Measurements from ENCODE around the gene CYBA. TPM values are rescaled to one million over a fixed set of nuclear protein-coding genes. Genes with fewer than 3 reads are reported as not detected.

CYBA gene
- total and polyA plus RNA-seq, 9 of the 15 experiments (the other 6 are each of a cell fraction or from before 2014, with no cell fraction given), result 0.34 to 683 (median 93.0) TPM

GRCh38 chr16:88613293-88613692 is 37.6 kb downstream of the CYBA start (continued):
- TF ChIP-seq E4F1 (CRISPR knock-in tag; IDR thresholded peaks at IDR 0.05; ENCODE audit: borderline replicate concordance), result no peak
- TF ChIP-seq SMC3 (conservative IDR thresholded peaks at IDR 0.05; ENCODE audit: insufficient read depth, low read depth, low read length), result 0 out of 2 replicates have a peak, but pooled peaks have one; percentile 13
- TF ChIP-seq ZNF232 (CRISPR knock-in tag; IDR thresholded peaks at IDR 0.05), result no peak
- no peak for TF ChIP-seq ZNF583 (CRISPR knock-in tag; IDR thresholded peaks at IDR 0.05)
- TF ChIP-seq RAD51 (IDR thresholded peaks at IDR 0.05; ENCODE audit: borderline replicate concordance, low read depth), result no peak
- no peak for TF ChIP-seq ZNF79 (CRISPR knock-in tag; IDR thresholded peaks at IDR 0.05; ENCODE audit: low read depth)
- peak; percentile 100 for TF ChIP-seq ZBTB33 (CRISPR knock-in tag; IDR thresholded peaks at IDR 0.05)
- no peak for TF ChIP-seq BHLHE40 (IDR thresholded peaks at IDR 0.05; ENCODE audit: low read length)
- no peak for TF ChIP-seq PRMT5 (CRISPR knock-in tag; IDR thresholded peaks at IDR 0.05)
- no peak for TF ChIP-seq ZFP30 (CRISPR knock-in tag; IDR thresholded peaks at IDR 0.05; ENCODE audit: borderline replicate concordance)
- no peak for TF ChIP-seq SRSF3 (IDR thresholded peaks at IDR 0.05; ENCODE audit: insufficient read depth, low read length)
- TF ChIP-seq CBFA2T2 (conservative IDR thresholded peaks at IDR 0.05), result no peak
- TF ChIP-seq EHMT2 (IDR thresholded peaks at IDR 0.05), result no peak
- peak in 1 of 2 experiments; percentile 48; a peak in 2 of 4 replicates for TF ChIP-seq RAD21 (CRISPR knock-in tag; conservative IDR thresholded peaks at IDR 0.05 in 1 of 2, IDR thresholded peaks at IDR 0.05 in 1 of 2)
